Neural progenitor cell (in vitro differentiated cells): Measurements from ENCODE around the gene SMIM1.

Experiments used
- CTCF ChIP-seq: fragments of 200-600 bp; sonication (generic); IDR thresholded peaks from 2 replicates; pipeline ENCODE4 v1.5.1; 2017; ENCODE audit warnings: antibody characterized with exemption, mild to moderate bottlenecking
- EZH2 ChIP-seq: fragments of 200-600 bp; sonication (generic); IDR thresholded peaks from 2 replicates; pipeline ENCODE4 v1.6.1; 2017; ENCODE audit warnings: antibody characterized with exemption, mild to moderate bottlenecking, moderate library complexity

GRCh38 chr1:3761296-3762010, 11.1 kb upstream of the SMIM1 start:
- TF ChIP-seq CTCF = no peak
- no peak for TF ChIP-seq EZH2
